ENCODE results near the gene RIPK4. TPM values are rescaled to one million over a fixed set of nuclear protein-coding genes. Genes with fewer than 3 reads are reported as not detected.

RIPK4 gene
- total RNA-seq, 5 donors from 2014 or later (not counting 1 experiment from before 2014, with no cell fraction given) = 0.30 to 2.1 (median 0.63) TPM

GRCh38 chr21:41722052-41723018 lies 44.5 kb downstream of the RIPK4 start:
- Mint-ChIP-seq H3K4me3 (no peak overlapping the region), H3K27me3 (peaks cover 36 to 45% of the 10 kb centered on the region in 2 donors), H3K36me3 (no peaks in the 10 kb centered on the region), H3K4me1 (peaks cover 4 to 13% (median 4%) of the 10 kb centered on the region in 3 donors), H3K9me3 (no peaks in the 10 kb centered on the region), H3K27ac (no peak overlapping the region)
- Histone ChIP-seq H3K27me3 (replicated peaks in 1 of 2; ENCODE audit: control insufficient read depth in 2 of 2, extremely low read depth in 1 of 2, insufficient read depth in 2 of 2, low read length in 1 of 2) (peaks cover 2 to 61% of the 10 kb centered on the region in 2 experiments), H3K9me3 (no peaks in the 10 kb centered on the region), H3K4me1 (ENCODE audit: control insufficient read depth in 1 of 2, extremely low read depth in 1 of 2, insufficient read depth in 2 of 2, low read length in 2 of 2) (peaks cover 0 to 11% of the 10 kb centered on the region in 2 experiments), H3K27ac (ENCODE audit: low read length) (no peak overlapping the region), H3K4me3 (ENCODE audit: control insufficient read depth in 1 of 2, extremely low read depth in 1 of 2, low read length in 1 of 2) (no peak overlapping the region), H3K36me3 (ENCODE audit: control insufficient read depth in 2 of 2, extremely low read depth in 1 of 2, insufficient read depth in 1 of 2, low read length in 1 of 2) (no peaks in the 10 kb centered on the region)
- WGBS (ENCODE audit: insufficient coverage) = 82% methylated on average over 7 of the region's 20 CpGs
- POLR2A ChIA-PET = no interaction called here
- CTCF ChIA-PET = no interaction called here
- ATAC-seq (replicated peaks in 1 of 4) (no peak), DNase-seq (no peak)

GRCh38 chr21:41720250-41720649 lies 46.6 kb downstream of the RIPK4 start:
- ATAC-seq (replicated peaks in 1 of 4) (no peak), DNase-seq (no peak)
- peaks cover under 1 to 7% (median 1%) of the 10 kb centered on the region in 3 donors for H3K4me1 Mint-ChIP-seq
- peaks cover 2 to 54% of the 10 kb centered on the region in 2 experiments for H3K27me3 ChIP-seq (replicated peaks in 1 of 2; ENCODE audit: control insufficient read depth in 2 of 2, extremely low read depth in 1 of 2, insufficient read depth in 2 of 2, low read length in 1 of 2)
- H3K4me3 Mint-ChIP-seq = no peak overlapping the region
- no peak overlapping the region for H3K27ac Mint-ChIP-seq
- H3K4me3 ChIP-seq (ENCODE audit: control insufficient read depth in 1 of 2, extremely low read depth in 1 of 2, low read length in 1 of 2) = no peak overlapping the region
- H3K36me3 ChIP-seq (ENCODE audit: control insufficient read depth in 2 of 2, extremely low read depth in 1 of 2, insufficient read depth in 1 of 2, low read length in 1 of 2) = no peaks in the 10 kb centered on the region
- H3K9me3 ChIP-seq = no peaks in the 10 kb centered on the region
- no peak overlapping the region for H3K27ac ChIP-seq (ENCODE audit: low read length)
- no peaks in the 10 kb centered on the region for H3K9me3 Mint-ChIP-seq
- H3K27me3 Mint-ChIP-seq = peaks cover 31 to 36% of the 10 kb centered on the region in 2 donors
- peaks cover 0 to 1% of the 10 kb centered on the region in 2 experiments for H3K4me1 ChIP-seq (ENCODE audit: control insufficient read depth in 1 of 2, extremely low read depth in 1 of 2, insufficient read depth in 2 of 2, low read length in 2 of 2)
- POLR2A ChIA-PET = no interaction called here
- H3K36me3 Mint-ChIP-seq = no peaks in the 10 kb centered on the region
- CTCF ChIA-PET = interaction anchor here in 1 of 2 donors (0.7 kb wide), 1 partner anchor 46 kb away, joined by 3 read pairs; no protein-coding TSS in a partner anchor
- 40% methylated on average over 2 of the region's 2 CpGs for whole genome bisulfite sequencing (ENCODE audit: insufficient coverage)

DNA sequence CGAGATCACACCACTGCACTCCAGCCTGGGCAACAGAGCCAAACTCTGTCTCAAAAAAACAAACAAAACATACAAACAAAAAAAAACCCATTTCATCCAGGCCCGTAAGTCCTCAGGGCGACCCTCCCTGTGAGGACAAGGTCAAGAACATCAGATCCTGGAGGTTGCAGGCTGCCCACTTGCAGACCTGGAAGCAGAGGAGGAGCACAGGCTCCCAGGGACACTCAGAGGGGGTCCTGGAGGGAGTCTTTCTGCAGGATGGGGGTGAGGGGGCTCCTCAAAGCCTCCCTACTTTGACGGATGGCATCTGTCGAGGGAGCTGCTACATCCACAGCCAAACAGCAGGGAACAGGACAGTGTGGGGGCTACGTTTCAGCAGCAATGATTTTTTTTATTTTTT lies 47.2 kb downstream of the RIPK4 start:
- Histone ChIP-seq H3K36me3 (ENCODE audit: control insufficient read depth in 2 of 2, extremely low read depth in 1 of 2, insufficient read depth in 1 of 2, low read length in 1 of 2) (no peaks in the 10 kb centered on the region), H3K9me3 (no peaks in the 10 kb centered on the region), H3K4me3 (ENCODE audit: control insufficient read depth in 1 of 2, extremely low read depth in 1 of 2, low read length in 1 of 2) (no peak overlapping the region), H3K27me3 (replicated peaks in 1 of 2; ENCODE audit: control insufficient read depth in 2 of 2, extremely low read depth in 1 of 2, insufficient read depth in 2 of 2, low read length in 1 of 2) (peaks cover 2 to 58% of the 10 kb centered on the region in 2 experiments), H3K27ac (ENCODE audit: low read length) (no peak overlapping the region), H3K4me1 (ENCODE audit: control insufficient read depth in 1 of 2, extremely low read depth in 1 of 2, insufficient read depth in 2 of 2, low read length in 2 of 2) (no peaks in the 10 kb centered on the region)
- DNase-seq (no peak), ATAC-seq (replicated peaks in 1 of 4) (no peak)
- H3K27ac Mint-ChIP-seq = no peak overlapping the region
- H3K4me3 Mint-ChIP-seq = no peak overlapping the region
- ChIA-PET POLR2A (no interaction called here), CTCF (no interaction called here)
- H3K4me1 Mint-ChIP-seq = peaks cover 0 to 6% (median 0%) of the 10 kb centered on the region in 3 donors
- 77% methylated on average over 3 of the region's 6 CpGs for WGBS (ENCODE audit: insufficient coverage)
- H3K36me3 Mint-ChIP-seq = no peaks in the 10 kb centered on the region
- peaks cover 33 to 40% of the 10 kb centered on the region in 2 donors for H3K27me3 Mint-ChIP-seq
- H3K9me3 Mint-ChIP-seq = no peaks in the 10 kb centered on the region

GRCh38 chr21:41717573-41718330 lies 49.1 kb downstream of the RIPK4 start:
- H3K27ac ChIP-seq (ENCODE audit: low read length) = no peak overlapping the region
- Mint-ChIP-seq H3K27ac (no peak overlapping the region), H3K9me3 (no peaks in the 10 kb centered on the region), H3K4me3 (no peak overlapping the region), H3K4me1 (peaks cover 0 to 6% (median under 1%) of the 10 kb centered on the region in 3 donors), H3K36me3 (no peaks in the 10 kb centered on the region), H3K27me3 (peaks cover 36 to 44% of the 10 kb centered on the region in 2 donors)
- peaks cover 2 to 53% of the 10 kb centered on the region in 2 experiments for H3K27me3 ChIP-seq (replicated peaks in 1 of 2; ENCODE audit: control insufficient read depth in 2 of 2, extremely low read depth in 1 of 2, insufficient read depth in 2 of 2, low read length in 1 of 2)
- no peak overlapping the region for H3K4me3 ChIP-seq (ENCODE audit: control insufficient read depth in 1 of 2, extremely low read depth in 1 of 2, low read length in 1 of 2)
- ChIA-PET POLR2A (interaction anchor here in 1 of 2 donors (0.5 kb wide), 1 partner anchor 306 kb away, joined by 4 read pairs; no protein-coding TSS in a partner anchor), CTCF (no interaction called here)
- H3K9me3 ChIP-seq = no peaks in the 10 kb centered on the region
- DNase-seq = no peak
- no peak for ATAC-seq (replicated peaks in 1 of 4)
- no peaks in the 10 kb centered on the region for H3K36me3 ChIP-seq (ENCODE audit: control insufficient read depth in 2 of 2, extremely low read depth in 1 of 2, insufficient read depth in 1 of 2, low read length in 1 of 2)
- H3K4me1 ChIP-seq (ENCODE audit: control insufficient read depth in 1 of 2, extremely low read depth in 1 of 2, insufficient read depth in 2 of 2, low read length in 2 of 2) = no peaks in the 10 kb centered on the region
- WGBS (ENCODE audit: insufficient coverage) = 66% methylated on average over 9 of the region's 15 CpGs

GRCh38 chr21:41716751-41717150 lies 50.1 kb downstream of the RIPK4 start:
- peaks cover 2 to 50% of the 10 kb centered on the region in 2 experiments for H3K27me3 ChIP-seq (replicated peaks in 1 of 2; ENCODE audit: control insufficient read depth in 2 of 2, extremely low read depth in 1 of 2, insufficient read depth in 2 of 2, low read length in 1 of 2)
- Mint-ChIP-seq H3K27me3 (peaks cover 33 to 41% of the 10 kb centered on the region in 2 donors), H3K27ac (no peak overlapping the region), H3K9me3 (no peaks in the 10 kb centered on the region), H3K4me3 (no peak overlapping the region), H3K4me1 (peaks cover 2 to 6% (median 2%) of the 10 kb centered on the region in 3 donors), H3K36me3 (no peaks in the 10 kb centered on the region)
- no peaks in the 10 kb centered on the region for H3K4me1 ChIP-seq (ENCODE audit: control insufficient read depth in 1 of 2, extremely low read depth in 1 of 2, insufficient read depth in 2 of 2, low read length in 2 of 2)
- POLR2A ChIA-PET = no interaction called here
- CTCF ChIA-PET = no interaction called here
- ATAC-seq (replicated peaks in 1 of 4) (no peak), DNase-seq (no peak)
- no peak overlapping the region for H3K4me3 ChIP-seq (ENCODE audit: control insufficient read depth in 1 of 2, extremely low read depth in 1 of 2, low read length in 1 of 2)
- H3K9me3 ChIP-seq = no peaks in the 10 kb centered on the region
- 55% methylated on average over 4 of the region's 7 CpGs for WGBS (ENCODE audit: insufficient coverage)
- H3K27ac ChIP-seq (ENCODE audit: low read length) = no peak overlapping the region
- H3K36me3 ChIP-seq (ENCODE audit: control insufficient read depth in 2 of 2, extremely low read depth in 1 of 2, insufficient read depth in 1 of 2, low read length in 1 of 2) = no peaks in the 10 kb centered on the region

DNA sequence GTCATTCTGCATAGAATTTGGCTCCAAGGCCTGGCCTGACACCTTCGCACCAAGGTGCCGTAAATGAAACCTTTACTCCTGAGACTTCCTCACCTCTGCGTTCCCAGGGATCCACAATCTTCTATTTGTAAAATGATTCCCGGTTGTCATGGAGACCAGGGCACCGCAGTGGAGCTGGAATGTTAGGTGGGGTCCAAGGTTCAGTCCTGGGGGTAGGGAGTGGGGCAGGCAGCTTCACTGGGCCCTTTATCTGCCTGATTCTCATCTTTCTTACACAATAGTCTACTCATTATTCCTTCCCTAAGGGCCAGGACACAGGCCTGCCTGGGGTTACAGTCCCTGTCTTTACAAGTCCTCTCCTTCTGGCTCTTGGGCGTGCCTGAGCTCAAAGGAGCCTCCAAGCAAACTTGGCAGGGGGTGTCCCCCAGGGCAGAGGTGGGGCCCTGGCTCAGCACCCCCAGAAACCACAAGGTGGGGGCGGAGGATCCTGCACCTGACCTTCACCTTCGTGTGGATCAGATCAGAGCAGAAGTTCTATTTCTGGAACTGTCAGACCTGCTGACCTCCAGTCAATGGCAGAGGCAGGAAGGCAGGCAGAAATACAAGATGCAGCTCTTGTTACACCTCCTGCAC lies 51.1 kb downstream of the RIPK4 start:
- Mint-ChIP-seq H3K27me3 (peaks cover 41 to 49% of the 10 kb centered on the region in 2 donors), H3K9me3 (no peaks in the 10 kb centered on the region), H3K36me3 (no peaks in the 10 kb centered on the region), H3K27ac (no peak overlapping the region), H3K4me3 (no peak overlapping the region), H3K4me1 (peaks cover 2 to 6% (median 2%) of the 10 kb centered on the region in 3 donors)
- Histone ChIP-seq H3K27ac (ENCODE audit: low read length) (no peak overlapping the region), H3K9me3 (no peaks in the 10 kb centered on the region), H3K27me3 (replicated peaks in 1 of 2; ENCODE audit: control insufficient read depth in 2 of 2, extremely low read depth in 1 of 2, insufficient read depth in 2 of 2, low read length in 1 of 2) (peaks cover 2 to 50% of the 10 kb centered on the region in 2 experiments), H3K36me3 (ENCODE audit: control insufficient read depth in 2 of 2, extremely low read depth in 1 of 2, insufficient read depth in 1 of 2, low read length in 1 of 2) (no peaks in the 10 kb centered on the region), H3K4me3 (ENCODE audit: control insufficient read depth in 1 of 2, extremely low read depth in 1 of 2, low read length in 1 of 2) (no peak overlapping the region), H3K4me1 (ENCODE audit: control insufficient read depth in 1 of 2, extremely low read depth in 1 of 2, insufficient read depth in 2 of 2, low read length in 2 of 2) (no peaks in the 10 kb centered on the region)
- DNase-seq (no peak), ATAC-seq (replicated peaks in 1 of 4) (no peak)
- 65% methylated on average over 4 of the region's 8 CpGs for WGBS (ENCODE audit: insufficient coverage)
- ChIA-PET CTCF (no interaction called here), POLR2A (no interaction called here)

All from T-cell (primary cell).